Skeletal muscle cell (primary cell): ENCODE data around the gene INPP5E.

Experiments
- DNase-seq: peaks from one replicate; pipeline ENCODE4 v3.0.0-alpha.2; 2010; ENCODE audit warnings: low read depth
- H3K4me3 ChIP-seq: 2 replicates; pipeline ENCODE4 v1.5.1; 2011; ENCODE audit warnings: low read depth, mild to moderate bottlenecking, control low read depth, low read length, moderate library complexity

INPP5E gene

GRCh38 chr9:136455043-136456002 is 15.7 kb upstream of the INPP5E start:
- H3K4me3 ChIP-seq: no peak overlapping the region
- no peak for DNase-seq

DNA sequence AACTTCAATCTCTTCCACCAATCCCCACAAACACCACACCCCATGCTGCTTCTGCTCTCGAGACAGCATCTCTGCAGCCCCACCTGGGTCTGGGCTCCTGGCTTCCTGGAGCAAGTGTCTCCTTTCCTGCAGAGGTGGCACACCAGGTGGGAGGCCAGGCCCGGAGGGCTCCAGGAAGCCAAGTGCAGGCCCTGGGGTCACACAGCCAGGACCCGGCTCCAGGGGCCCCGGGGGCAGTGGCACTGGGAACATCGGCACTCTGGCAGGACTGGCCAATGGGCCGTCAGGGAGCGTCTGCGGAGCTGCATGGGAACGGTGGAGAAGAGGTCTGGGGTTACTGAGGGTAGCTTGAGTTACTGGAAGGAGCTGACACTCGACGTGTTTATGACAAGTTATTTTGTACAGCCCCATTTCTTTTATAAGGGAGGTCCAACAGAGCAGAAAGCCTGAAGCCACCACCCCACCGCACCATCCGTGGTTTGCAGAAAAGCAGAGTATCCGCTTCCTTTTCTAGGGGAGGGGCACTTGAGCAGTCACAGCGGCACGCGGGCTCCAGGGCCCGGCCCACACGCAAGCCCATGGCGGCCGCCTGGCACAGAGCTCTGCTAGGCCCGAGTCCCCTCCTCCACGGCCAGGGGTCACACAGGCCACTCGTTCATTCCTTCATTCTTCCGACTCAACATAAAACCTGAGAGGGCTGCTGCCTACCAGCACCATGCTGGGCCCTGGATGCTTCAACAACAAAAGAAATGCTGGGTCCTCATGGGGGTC is 14.6 kb upstream of the INPP5E start:
- H3K4me3 ChIP-seq: no peak overlapping the region

GRCh38 chr9:136453326-136453725 is 13.7 kb upstream of the INPP5E start:
- DNase-seq: no peak
- H3K4me3 ChIP-seq: no peak overlapping the region

More for the DNA sequence above, 14.6 kb upstream of the INPP5E start:
- no peak for DNase-seq

DNA sequence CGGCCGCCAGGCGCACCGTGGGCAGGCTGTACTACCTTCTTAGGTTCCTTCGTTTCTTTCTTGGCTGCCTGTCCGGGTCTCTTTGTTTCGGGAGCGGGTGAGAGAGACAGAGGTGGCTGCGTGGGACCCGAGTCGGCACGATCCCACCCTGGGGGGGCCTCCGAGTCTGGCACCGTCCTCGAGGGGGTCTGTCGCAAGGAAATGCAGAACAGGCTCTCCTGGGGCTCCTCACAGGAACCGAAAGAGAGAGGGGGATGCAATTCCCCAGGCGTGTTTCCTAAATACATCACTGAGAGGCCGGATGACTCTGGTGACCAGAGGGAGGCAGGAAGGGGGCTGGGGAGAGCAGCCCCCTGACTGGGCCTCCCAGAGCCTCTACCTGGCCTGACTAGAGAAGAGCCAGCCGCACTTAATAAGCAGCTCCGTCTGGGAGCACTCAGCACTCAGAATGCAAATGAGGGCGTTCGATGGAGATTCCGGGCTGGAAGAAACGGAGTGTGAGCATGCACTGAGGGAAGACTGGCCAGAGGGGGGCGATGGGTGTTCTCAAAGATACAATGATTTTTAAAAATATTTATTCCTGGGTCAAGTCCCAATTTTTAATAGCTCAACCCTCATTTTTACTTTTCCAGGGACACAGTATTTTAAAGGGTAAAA is 11.7 kb upstream of the INPP5E start:
- no peak for DNase-seq

GRCh38 chr9:136448655-136449054 is 9.0 kb upstream of the INPP5E start:
- no peak for DNase-seq
- H3K4me3 ChIP-seq: no peak overlapping the region

More for the DNA sequence above, 11.7 kb upstream of the INPP5E start:
- no peak overlapping the region for H3K4me3 ChIP-seq

- H3K4me3 ChIP-seq: no peak overlapping the region
- no peak for DNase-seq
These were observed 7.6 kb upstream of the INPP5E start for GRCh38 chr9:136447173-136447778.

GRCh38 chr9:136445799-136446198 is 6.2 kb upstream of the INPP5E start:
- DNase-seq: no peak
- no peak overlapping the region for H3K4me3 ChIP-seq

- H3K4me3 ChIP-seq: no peak overlapping the region
- no peak for DNase-seq
These were observed 4.5 kb upstream of the INPP5E start for GRCh38 chr9:136444102-136444501.

- no peak for DNase-seq
- no peak overlapping the region for H3K4me3 ChIP-seq
These were observed 4.0 kb upstream of the INPP5E start for GRCh38 chr9:136443687-136444086.

DNA sequence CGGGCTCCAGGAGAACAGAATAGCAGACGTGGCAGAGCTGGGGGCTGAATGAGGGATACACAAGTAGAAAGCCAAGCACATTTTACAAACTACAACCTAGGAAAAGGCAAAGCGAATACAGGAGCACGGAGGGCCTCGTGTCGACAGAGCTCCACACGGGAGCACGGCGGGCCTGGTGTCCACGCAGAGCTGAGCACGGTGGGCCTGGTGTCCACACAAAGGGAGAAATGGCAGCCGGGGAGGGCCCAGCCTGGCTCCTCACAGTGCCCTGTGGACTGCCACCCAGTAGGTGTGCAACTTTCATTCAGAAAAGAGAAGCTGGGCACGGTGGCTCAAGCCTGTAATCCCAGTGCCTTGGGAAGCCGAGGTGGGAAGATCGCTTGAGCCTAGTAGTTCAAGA is 3.4 kb upstream of the INPP5E start:
- H3K4me3 ChIP-seq: no peak overlapping the region
- DNase-seq: no peak

GRCh38 chr9:136442265-136442664 is 2.6 kb upstream of the INPP5E start:
- DNase-seq: no peak

GRCh38 chr9:136441681-136442245 is 2.1 kb upstream of the INPP5E start:
- DNase-seq: no peak
- H3K4me3 ChIP-seq: no peak overlapping the region

More at GRCh38 chr9:136442265-136442664, 2.6 kb upstream of the INPP5E start:
- H3K4me3 ChIP-seq: no peak overlapping the region

- H3K4me3 ChIP-seq: no peak overlapping the region
- DNase-seq: no peak
These were observed 1.6 kb upstream of the INPP5E start for GRCh38 chr9:136441191-136441680.

- peak overlapping the region; percentile 73 for H3K4me3 ChIP-seq
- DNase-seq: no peak
These were observed 831 bp downstream of the INPP5E start for GRCh38 chr9:136438548-136439480.

DNA sequence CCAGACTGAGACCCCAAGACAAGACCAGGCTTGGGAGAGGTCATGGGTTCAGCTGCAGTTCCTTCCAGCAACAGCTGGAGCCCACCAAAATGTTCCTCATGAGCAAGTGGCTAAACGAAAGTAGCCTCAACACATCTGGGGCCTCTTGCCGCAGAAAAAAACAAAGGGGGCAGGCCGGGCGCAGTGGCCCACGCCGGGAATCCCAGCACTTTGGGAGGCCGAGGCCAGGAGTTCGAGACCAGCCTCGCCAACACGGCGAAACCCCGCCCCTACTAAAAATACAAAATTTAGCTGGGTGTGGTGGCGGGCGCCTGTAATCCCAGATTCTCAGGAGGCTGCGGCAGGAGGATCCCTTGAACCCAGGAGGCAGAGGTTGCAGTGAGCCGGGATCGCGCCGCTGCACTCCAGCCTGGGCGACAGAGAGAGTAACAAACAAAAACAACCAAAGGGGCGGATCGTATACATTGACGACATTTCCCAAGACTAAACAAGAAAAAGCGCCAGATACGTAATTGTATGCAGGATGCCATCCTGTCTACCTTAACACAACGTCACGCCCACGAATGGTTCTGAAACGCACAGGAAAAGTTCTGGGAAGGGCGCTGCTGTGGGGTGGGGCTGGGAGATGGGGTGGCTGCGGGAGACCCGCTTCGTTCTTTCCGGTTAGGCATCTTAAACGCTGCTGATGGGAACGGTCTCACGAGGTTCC is 1.7 kb downstream of the INPP5E start:
- no peak for DNase-seq
- peak overlapping the region; percentile 73 for H3K4me3 ChIP-seq

DNA sequence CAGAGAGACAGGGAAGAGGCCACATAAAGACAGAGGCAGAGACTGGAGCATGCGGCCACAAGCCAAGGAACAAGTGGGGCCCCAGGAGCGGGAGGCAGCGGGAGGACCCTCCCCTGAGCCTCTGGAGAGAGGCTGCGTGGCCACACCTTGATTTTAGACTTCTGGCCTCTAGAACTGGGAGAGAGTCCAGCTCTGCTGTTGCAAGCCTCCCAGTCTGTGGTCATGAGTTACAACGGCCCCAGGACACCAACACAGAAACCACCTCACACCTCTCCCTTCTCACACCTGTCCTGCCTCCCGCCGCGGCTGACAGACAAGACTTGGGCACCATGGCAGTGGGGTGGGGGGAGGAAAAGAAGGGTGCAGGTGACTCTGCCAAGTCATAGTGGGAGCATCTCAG is 2.2 kb downstream of the INPP5E start:
- DNase-seq: peak; percentile 4
- peak overlapping the region; percentile 73 for H3K4me3 ChIP-seq

DNA sequence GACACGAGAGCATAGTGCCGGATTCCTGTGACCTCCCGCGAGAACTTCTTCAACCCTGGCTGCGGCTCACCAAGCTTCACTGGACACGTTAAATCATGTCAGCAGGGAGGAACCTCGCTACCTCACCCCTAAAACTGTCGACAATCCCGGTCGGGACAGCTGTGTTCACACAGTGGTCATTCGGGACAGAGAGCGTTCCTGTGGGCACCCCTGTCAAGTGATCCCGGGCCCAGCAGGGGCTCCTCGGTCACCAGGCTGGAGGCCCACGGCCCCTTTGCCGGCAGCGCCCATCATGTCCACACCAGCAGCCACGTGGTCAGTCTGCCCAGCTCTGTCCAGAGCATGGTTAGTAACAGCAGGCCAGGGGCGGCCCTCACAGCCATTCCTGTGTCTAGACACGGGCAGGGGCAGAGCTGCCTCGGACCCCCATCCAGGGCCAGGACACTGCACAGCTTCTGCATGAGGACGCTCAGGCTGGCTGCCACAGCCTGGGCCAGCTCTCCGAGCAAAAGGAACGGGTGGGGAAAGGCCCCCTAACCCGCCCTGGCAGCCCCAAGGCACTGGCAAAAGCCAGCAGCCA is 3.5 kb downstream of the INPP5E start:
- no peak overlapping the region for H3K4me3 ChIP-seq
- DNase-seq: no peak
